Ectodermal cell (in vitro differentiated cells): ENCODE measurements around the gene KRT6A.

ENCODE experiments used
- H3K27ac ChIP-seq: 2 replicates; pipeline ENCODE4 v1.7.0; 2013; ENCODE audit warnings: mild to moderate bottlenecking, low read depth, low read length; ENCODE audit not compliant: insufficient read depth, poor library complexity, severe bottlenecking
- H3K27me3 ChIP-seq: 2 replicates; pipeline ENCODE4 v1.7.0; 2013; ENCODE audit warnings: mild to moderate bottlenecking, low read length; ENCODE audit not compliant: insufficient read depth, control insufficient read depth, poor library complexity, severe bottlenecking
- H3K36me3 ChIP-seq: one replicate; pipeline ENCODE4 v1.7.0; 2013; ENCODE audit warnings: low read length; ENCODE audit not compliant: control insufficient read depth, insufficient read depth
- H3K4me1 ChIP-seq: one replicate; pipeline ENCODE4 v1.7.0; 2013; ENCODE audit warnings: low read length; ENCODE audit not compliant: control insufficient read depth, insufficient read depth
- H3K4me3 ChIP-seq: 2 replicates; pipeline ENCODE4 v1.7.0; 2013; ENCODE audit warnings: low read depth, low read length, control low read depth; ENCODE audit not compliant: insufficient read depth
- H3K9me3 ChIP-seq: 2 replicates; pipeline ENCODE4 v1.7.0; 2013; ENCODE audit warnings: mild to moderate bottlenecking, low read length, moderate library complexity; ENCODE audit not compliant: control insufficient read depth
- WGBS, 2 experiments: methylation state at CpG; one replicate each; pipeline ENCODE4 v1.1.7; 2013; ENCODE audit warnings: missing lambda C conversion rate in 2 of 2; 5-methylcytosine and 5-hydroxymethylcytosine counted together

KRT6A gene

GRCh38 chr12:52445876-52446275 lies 47.2 kb downstream of the KRT6A start:
- no peak overlapping the region for H3K4me3 ChIP-seq
- H3K27me3 ChIP-seq, result no peaks in the 10 kb centered on the region
- no peak overlapping the region for H3K27ac ChIP-seq
- no peaks in the 10 kb centered on the region for H3K9me3 ChIP-seq
- H3K4me1 ChIP-seq, result peaks cover 17% of the 10 kb centered on the region
- 68 to 74% methylated on average over 3 of the region's 3 CpGs for WGBS, 2 experiments
- H3K36me3 ChIP-seq, result no peaks in the 10 kb centered on the region

- Histone ChIP-seq H3K4me1 (peaks cover 20% of the 10 kb centered on the region), H3K4me3 (no peak overlapping the region), H3K27me3 (no peaks in the 10 kb centered on the region), H3K36me3 (no peaks in the 10 kb centered on the region), H3K9me3 (no peaks in the 10 kb centered on the region), H3K27ac (no peak overlapping the region)
- 86 to 91% methylated on average over 10 of the region's 10 CpGs for WGBS, 2 experiments
Observed at GRCh38 chr12:52444647-52445595, 48.1 kb downstream of the KRT6A start.

- no peaks in the 10 kb centered on the region for H3K9me3 ChIP-seq
- no peaks in the 10 kb centered on the region for H3K27me3 ChIP-seq
- H3K4me1 ChIP-seq, result peaks cover 20% of the 10 kb centered on the region
- H3K27ac ChIP-seq, result no peak overlapping the region
- WGBS, 2 experiments, result 92 to 94% methylated on average over 3 of the region's 3 CpGs
- no peaks in the 10 kb centered on the region for H3K36me3 ChIP-seq
- no peak overlapping the region for H3K4me3 ChIP-seq
Observed at GRCh38 chr12:52443966-52444365, 49.1 kb downstream of the KRT6A start.

- no peaks in the 10 kb centered on the region for H3K27me3 ChIP-seq
- H3K4me1 ChIP-seq, result peaks cover 20% of the 10 kb centered on the region
- no peak overlapping the region for H3K27ac ChIP-seq
- WGBS, 2 experiments, result 35 to 43% methylated on average over 6 of the region's 6 CpGs
- no peak overlapping the region for H3K4me3 ChIP-seq
- no peaks in the 10 kb centered on the region for H3K36me3 ChIP-seq
- H3K9me3 ChIP-seq, result no peaks in the 10 kb centered on the region
Observed at GRCh38 chr12:52442600-52443061, 50.4 kb downstream of the KRT6A start.

GRCh38 chr12:52441320-52441911 lies 51.6 kb downstream of the KRT6A start:
- H3K4me3 ChIP-seq, result no peak overlapping the region
- H3K9me3 ChIP-seq, result no peaks in the 10 kb centered on the region
- H3K36me3 ChIP-seq, result no peaks in the 10 kb centered on the region
- peaks cover 22% of the 10 kb centered on the region for H3K4me1 ChIP-seq
- no peaks in the 10 kb centered on the region for H3K27me3 ChIP-seq
- 78 to 79% methylated on average over 9 of the region's 9 CpGs for WGBS, 2 experiments
- H3K27ac ChIP-seq, result no peak overlapping the region

GRCh38 chr12:52440821-52441319 lies 52.2 kb downstream of the KRT6A start:
- peaks cover 23% of the 10 kb centered on the region for H3K4me1 ChIP-seq
- no peaks in the 10 kb centered on the region for H3K9me3 ChIP-seq
- no peaks in the 10 kb centered on the region for H3K36me3 ChIP-seq
- no peak overlapping the region for H3K27ac ChIP-seq
- no peaks in the 10 kb centered on the region for H3K27me3 ChIP-seq
- no peak overlapping the region for H3K4me3 ChIP-seq
- 91 to 96% methylated on average over 5 of the region's 5 CpGs for WGBS, 2 experiments

GRCh38 chr12:52439845-52440244 lies 53.2 kb downstream of the KRT6A start:
- 85 to 88% methylated on average over 2 of the region's 2 CpGs for WGBS, 2 experiments
- Histone ChIP-seq H3K9me3 (no peaks in the 10 kb centered on the region), H3K27ac (no peak overlapping the region), H3K27me3 (no peaks in the 10 kb centered on the region), H3K36me3 (no peaks in the 10 kb centered on the region), H3K4me3 (no peak overlapping the region), H3K4me1 (peaks cover 23% of the 10 kb centered on the region)

- H3K4me3 ChIP-seq, result no peak overlapping the region
- no peaks in the 10 kb centered on the region for H3K27me3 ChIP-seq
- no peaks in the 10 kb centered on the region for H3K9me3 ChIP-seq
- H3K36me3 ChIP-seq, result no peaks in the 10 kb centered on the region
- peaks cover 23% of the 10 kb centered on the region for H3K4me1 ChIP-seq
- WGBS, 2 experiments, result 81 to 82% methylated on average over 8 of the region's 8 CpGs
- no peak overlapping the region for H3K27ac ChIP-seq
Observed at GRCh38 chr12:52439420-52439819, 53.6 kb downstream of the KRT6A start.

- WGBS, 2 experiments, result 92 to 93% methylated on average over 7 to 8 of the region's 8 CpGs
- H3K27ac ChIP-seq, result no peak overlapping the region
- no peak overlapping the region for H3K4me3 ChIP-seq
- H3K9me3 ChIP-seq, result no peaks in the 10 kb centered on the region
- no peaks in the 10 kb centered on the region for H3K27me3 ChIP-seq
- no peaks in the 10 kb centered on the region for H3K36me3 ChIP-seq
- peaks cover 23% of the 10 kb centered on the region for H3K4me1 ChIP-seq
Observed at GRCh38 chr12:52438305-52439301, 54.5 kb downstream of the KRT6A start.
